HepG2 (cell line): ENCODE results near the gene TTC31. TPM values are rescaled to one million over a fixed set of nuclear protein-coding genes. Genes with fewer than 3 reads are reported as not detected.
A peak's percentile ranks its signal among the peaks of the same experiment; 100 is the strongest.

Source experiments
- AGO2 ChIP-seq: fragments of 200-400 bp; formaldehyde crosslinking; optimal IDR thresholded peaks from 2 replicates; pipeline ENCODE3; 2017; ENCODE audit warnings: mild to moderate bottlenecking, low read depth, low read length, moderate library complexity
- ARID2 ChIP-seq: sonication (generic); formaldehyde crosslinking; IDR thresholded peaks from 2 replicates; pipeline ENCODE4 v1.8.1; 2022; ENCODE audit warnings: mild to moderate bottlenecking, missing genetic modification reagents, borderline replicate concordance
- CBX5 ChIP-seq: sonication (generic); formaldehyde crosslinking; IDR thresholded peaks from 2 replicates; pipeline ENCODE4 v1.4.0; 2020; ENCODE audit warnings: missing genetic modification reagents, borderline replicate concordance
- ELF1 ChIP-seq: sonication (generic); formaldehyde crosslinking; IDR thresholded peaks from 2 replicates; pipeline ENCODE4 v1.4.0; 2020; ENCODE audit warnings: missing genetic modification reagents
- FOXA1 ChIP-seq, 2 experiments: fragments of 450-650 bp in 1 of 2; sonication (generic) in 1 of 2; formaldehyde crosslinking in 1 of 2; IDR thresholded peaks; 2 replicates each; pipeline versions ENCODE4 v1.4.0 to v1.6.1; 2016 to 2020; ENCODE audit warnings: missing genetic modification reagents in 1 of 2
- FOXO1 ChIP-seq: sonication (generic); formaldehyde crosslinking; IDR thresholded peaks from 2 replicates; pipeline ENCODE4 v1.4.0; 2020; ENCODE audit warnings: missing genetic modification reagents
- IKZF1 ChIP-seq: fragments of 450-650 bp; IDR thresholded peaks from 2 replicates; pipeline ENCODE4 v1.7.1; 2016
- KLF16 ChIP-seq, 2 experiments: sonication (generic) in 1 of 2; formaldehyde crosslinking in 1 of 2; IDR thresholded peaks; 2 replicates each; pipeline versions ENCODE4 v1.6.1 to v1.8.0; 2016 to 2023; ENCODE audit warnings: missing genetic modification reagents in 2 of 2, missing compliant biosample characterization in 1 of 2
- TAF15 ChIP-seq: fragments of 200-400 bp; formaldehyde crosslinking; IDR thresholded peaks from one replicate; pipeline ENCODE4 v1.6.1; 2018; ENCODE audit warnings: mild to moderate bottlenecking, low read depth, low read length; ENCODE audit not compliant: poor library complexity, severe bottlenecking
- TARDBP ChIP-seq: sonication (generic); formaldehyde crosslinking; IDR thresholded peaks from 2 replicates; pipeline ENCODE4 v1.8.0; 2022; ENCODE audit warnings: mild to moderate bottlenecking, missing genetic modification reagents
- U2AF2 ChIP-seq: fragments of 200-400 bp; formaldehyde crosslinking; IDR thresholded peaks from 2 replicates; pipeline ENCODE4 v1.6.1; 2017; ENCODE audit warnings: low read depth, mild to moderate bottlenecking, low read length
- ZKSCAN5 ChIP-seq: sonication (generic); formaldehyde crosslinking; IDR thresholded peaks from 2 replicates; pipeline ENCODE4 v1.5.1; 2020; ENCODE audit warnings: mild to moderate bottlenecking, missing genetic modification reagents
- ZNF530 ChIP-seq: sonication (generic); formaldehyde crosslinking; IDR thresholded peaks from 2 replicates; pipeline ENCODE4 v1.5.0; 2020; ENCODE audit warnings: low read depth, mild to moderate bottlenecking, missing genetic modification reagents
- ZNF629 ChIP-seq: sonication (generic); formaldehyde crosslinking; conservative IDR thresholded peaks from 2 replicates; pipeline ENCODE4 v1.5.0; 2020; ENCODE audit warnings: missing genetic modification reagents
- ZNF766 ChIP-seq: sonication (generic); formaldehyde crosslinking; IDR thresholded peaks from 2 replicates; pipeline ENCODE4 v1.5.0; 2020; ENCODE audit warnings: missing genetic modification reagents, borderline replicate concordance
- ZNF768 ChIP-seq: sonication (generic); formaldehyde crosslinking; IDR thresholded peaks from 2 replicates; pipeline ENCODE4 v1.4.0; 2020; ENCODE audit warnings: missing genetic modification reagents
- polyA plus RNA-seq, 8 experiments: library from polyadenylated mRNA; depleted of rRNA in 3 of 8; stranded (reverse) in 7 of 8; unstranded in 1 of 8; fragments of >200 nt; fragmentation: Illumina TruSeq in 4 of 8; extraction: Trizol in 4 of 8; gene quantifications; 2 replicates each; pipeline versions ENCODE4 v1.2.1 to v1.2.3, GENCODE V29; 2011 to 2016; ENCODE audit warnings: low read depth in 4 of 8, missing spikeins in 1 of 8, mixed read lengths in 1 of 8; ENCODE audit not compliant: insufficient read depth in 1 of 8
- total RNA-seq, 5 experiments: library from RNA; depleted of rRNA; stranded (reverse); fragments of >200 nt; fragmentation: Illumina TruSeq; extraction: Trizol; gene quantifications; 2 replicates each; pipeline ENCODE4 v1.2.3, GENCODE V29; 2016; ENCODE audit warnings: low read depth in 1 of 5
- TF ChIP-seq, protein P1 (sequence below): sonication (generic); formaldehyde crosslinking; IDR thresholded peaks from 2 replicates; pipeline ENCODE4 v1.4.0; 2020; ENCODE audit warnings: mild to moderate bottlenecking, missing genetic modification reagents
- TF ChIP-seq, protein P2 (sequence below), 2 experiments: sonication (generic) in 1 of 2; formaldehyde crosslinking in 1 of 2; IDR thresholded peaks; 2 replicates each; pipeline versions ENCODE4 v1.4.0 to v1.6.1; 2016 to 2020; ENCODE audit warnings: borderline replicate concordance in 1 of 2, low read depth in 1 of 2, mild to moderate bottlenecking in 1 of 2, missing genetic modification reagents in 1 of 2
- TF ChIP-seq, protein P3 (sequence below): sonication (generic); formaldehyde crosslinking; IDR thresholded peaks from 2 replicates; pipeline ENCODE4 v1.4.0; 2020; ENCODE audit warnings: missing genetic modification reagents
- TF ChIP-seq, protein P4 (sequence below): sonication (generic); formaldehyde crosslinking; IDR thresholded peaks from 2 replicates; pipeline ENCODE4 v1.8.0; 2022; ENCODE audit warnings: low read depth, missing genetic modification reagents

The TTC31 gene
- total and polyA plus RNA-seq, 2 of the 13 experiments (the other 11 are each of a cell fraction or from before 2014, with no cell fraction given), result 28.3 to 39.5 TPM

DNA sequence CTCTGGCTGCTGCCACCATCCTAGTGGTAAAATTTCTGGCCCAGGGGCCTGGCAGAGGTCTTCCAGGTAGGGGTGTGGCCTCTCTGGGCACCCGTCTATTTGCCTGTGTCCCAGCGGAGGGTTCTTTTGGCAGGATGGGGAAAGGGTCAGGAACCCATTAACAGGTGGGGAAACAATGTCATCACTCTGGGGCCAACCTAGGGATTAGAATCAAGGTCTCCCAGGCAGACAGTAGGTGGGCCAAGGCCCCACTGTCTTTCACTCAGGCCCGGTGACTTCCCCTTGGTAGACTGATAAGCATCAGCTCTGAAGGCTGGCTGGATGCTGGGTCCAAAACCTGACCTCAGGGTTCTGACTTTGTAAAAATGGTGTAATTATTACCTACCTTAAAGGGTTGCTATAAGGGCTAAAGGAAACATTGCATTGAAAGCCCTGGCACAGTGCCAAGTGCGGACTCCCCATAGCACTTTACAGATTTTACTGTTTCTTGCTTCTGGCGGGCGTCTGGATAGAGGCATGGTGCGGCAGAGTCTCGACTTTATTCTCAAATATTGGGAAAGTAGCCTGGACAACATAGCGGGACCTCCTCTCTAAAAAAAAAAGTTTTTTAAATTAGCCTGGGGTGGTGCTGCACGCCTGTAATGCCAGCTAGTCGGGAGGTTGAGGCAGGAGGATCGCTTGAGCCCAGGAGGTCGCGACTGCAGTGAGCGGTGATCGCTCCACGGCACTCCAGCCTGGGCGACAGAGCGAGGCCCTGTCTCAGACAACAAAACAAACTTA is 14.3 kb downstream of the TTC31 start (continued):
- TF ChIP-seq, protein P1, sequence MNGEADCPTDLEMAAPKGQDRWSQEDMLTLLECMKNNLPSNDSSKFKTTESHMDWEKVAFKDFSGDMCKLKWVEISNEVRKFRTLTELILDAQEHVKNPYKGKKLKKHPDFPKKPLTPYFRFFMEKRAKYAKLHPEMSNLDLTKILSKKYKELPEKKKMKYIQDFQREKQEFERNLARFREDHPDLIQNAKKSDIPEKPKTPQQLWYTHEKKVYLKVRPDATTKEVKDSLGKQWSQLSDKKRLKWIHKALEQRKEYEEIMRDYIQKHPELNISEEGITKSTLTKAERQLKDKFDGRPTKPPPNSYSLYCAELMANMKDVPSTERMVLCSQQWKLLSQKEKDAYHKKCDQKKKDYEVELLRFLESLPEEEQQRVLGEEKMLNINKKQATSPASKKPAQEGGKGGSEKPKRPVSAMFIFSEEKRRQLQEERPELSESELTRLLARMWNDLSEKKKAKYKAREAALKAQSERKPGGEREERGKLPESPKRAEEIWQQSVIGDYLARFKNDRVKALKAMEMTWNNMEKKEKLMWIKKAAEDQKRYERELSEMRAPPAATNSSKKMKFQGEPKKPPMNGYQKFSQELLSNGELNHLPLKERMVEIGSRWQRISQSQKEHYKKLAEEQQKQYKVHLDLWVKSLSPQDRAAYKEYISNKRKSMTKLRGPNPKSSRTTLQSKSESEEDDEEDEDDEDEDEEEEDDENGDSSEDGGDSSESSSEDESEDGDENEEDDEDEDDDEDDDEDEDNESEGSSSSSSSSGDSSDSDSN (CRISPR knock-in tag), result no peak
- TF ChIP-seq ELF1 (CRISPR knock-in tag), result no peak
- no peak for TF ChIP-seq ARID2 (CRISPR knock-in tag)
- TF ChIP-seq IKZF1, result no peak
- no peak for TF ChIP-seq AGO2
- TF ChIP-seq, protein P2, sequence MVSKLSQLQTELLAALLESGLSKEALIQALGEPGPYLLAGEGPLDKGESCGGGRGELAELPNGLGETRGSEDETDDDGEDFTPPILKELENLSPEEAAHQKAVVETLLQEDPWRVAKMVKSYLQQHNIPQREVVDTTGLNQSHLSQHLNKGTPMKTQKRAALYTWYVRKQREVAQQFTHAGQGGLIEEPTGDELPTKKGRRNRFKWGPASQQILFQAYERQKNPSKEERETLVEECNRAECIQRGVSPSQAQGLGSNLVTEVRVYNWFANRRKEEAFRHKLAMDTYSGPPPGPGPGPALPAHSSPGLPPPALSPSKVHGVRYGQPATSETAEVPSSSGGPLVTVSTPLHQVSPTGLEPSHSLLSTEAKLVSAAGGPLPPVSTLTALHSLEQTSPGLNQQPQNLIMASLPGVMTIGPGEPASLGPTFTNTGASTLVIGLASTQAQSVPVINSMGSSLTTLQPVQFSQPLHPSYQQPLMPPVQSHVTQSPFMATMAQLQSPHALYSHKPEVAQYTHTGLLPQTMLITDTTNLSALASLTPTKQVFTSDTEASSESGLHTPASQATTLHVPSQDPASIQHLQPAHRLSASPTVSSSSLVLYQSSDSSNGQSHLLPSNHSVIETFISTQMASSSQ (IDR thresholded peaks at IDR 0.05; ENCODE audit: low read depth), result peak; percentile 65; the same call in 1 of the 2 replicates
- TF ChIP-seq, protein P2 (CRISPR knock-in tag; IDR thresholded peaks at IDR 0.05; ENCODE audit: borderline replicate concordance), result peak; percentile 66
- no peak for TF ChIP-seq ZNF768 (CRISPR knock-in tag)
- TF ChIP-seq, protein P3, sequence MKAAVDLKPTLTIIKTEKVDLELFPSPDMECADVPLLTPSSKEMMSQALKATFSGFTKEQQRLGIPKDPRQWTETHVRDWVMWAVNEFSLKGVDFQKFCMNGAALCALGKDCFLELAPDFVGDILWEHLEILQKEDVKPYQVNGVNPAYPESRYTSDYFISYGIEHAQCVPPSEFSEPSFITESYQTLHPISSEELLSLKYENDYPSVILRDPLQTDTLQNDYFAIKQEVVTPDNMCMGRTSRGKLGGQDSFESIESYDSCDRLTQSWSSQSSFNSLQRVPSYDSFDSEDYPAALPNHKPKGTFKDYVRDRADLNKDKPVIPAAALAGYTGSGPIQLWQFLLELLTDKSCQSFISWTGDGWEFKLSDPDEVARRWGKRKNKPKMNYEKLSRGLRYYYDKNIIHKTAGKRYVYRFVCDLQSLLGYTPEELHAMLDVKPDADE (CRISPR knock-in tag), result no peak
- TF ChIP-seq TARDBP (CRISPR knock-in tag), result no peak; the same call in 1 of the 2 replicates
- peak; percentile 0 for TF ChIP-seq TAF15
- 0 out of 4 replicates have a peak, but pooled peaks of 1 of the 2 experiments have one; percentile 3 for TF ChIP-seq KLF16 (CRISPR knock-in tag; IDR thresholded peaks at IDR 0.05)
- TF ChIP-seq U2AF2, result no peak
- no peak for TF ChIP-seq CBX5 (CRISPR knock-in tag)
- TF ChIP-seq ZNF530, result no peak
- TF ChIP-seq ZNF766, result 0 out of 2 replicates have a peak, but pooled peaks have one; percentile 37
- no peak for TF ChIP-seq ZKSCAN5 (CRISPR knock-in tag)
- TF ChIP-seq FOXO1 (CRISPR knock-in tag), result no peak
- no peak for TF ChIP-seq FOXA1 (IDR thresholded peaks at IDR 0.05)
- no peak for TF ChIP-seq FOXA1 (CRISPR knock-in tag; IDR thresholded peaks at IDR 0.05)
- TF ChIP-seq, protein P4, sequence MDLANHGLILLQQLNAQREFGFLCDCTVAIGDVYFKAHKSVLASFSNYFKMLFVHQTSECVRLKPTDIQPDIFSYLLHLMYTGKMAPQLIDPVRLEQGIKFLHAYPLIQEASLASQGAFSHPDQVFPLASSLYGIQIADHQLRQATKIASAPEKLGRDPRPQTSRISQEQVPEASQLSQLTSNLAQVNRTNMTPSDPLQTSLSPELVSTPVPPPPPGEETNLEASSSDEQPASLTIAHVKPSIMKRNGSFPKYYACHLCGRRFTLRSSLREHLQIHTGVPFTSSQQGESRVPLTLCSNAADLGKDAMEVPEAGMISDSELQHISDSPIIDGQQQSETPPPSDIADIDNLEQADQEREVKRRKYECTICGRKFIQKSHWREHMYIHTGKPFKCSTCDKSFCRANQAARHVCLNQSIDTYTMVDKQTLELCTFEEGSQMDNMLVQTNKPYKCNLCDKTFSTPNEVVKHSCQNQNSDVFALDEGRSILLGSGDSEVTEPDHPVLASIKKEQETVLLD (CRISPR knock-in tag), result no peak
- TF ChIP-seq ZNF629 (CRISPR knock-in tag), result no peak; the same call in 1 of the 2 replicates
